Trophoblast cell (in vitro differentiated cells and primary cell): ENCODE measurements around the gene CENPN.

Experiments used
- DNase-seq, 2 donors: peaks; one replicate each; pipeline ENCODE4 v3.0.0-alpha.2; 2016
- H2AFZ ChIP-seq: 2 replicates; pipeline ENCODE4 v1.6.1; 2013; ENCODE audit warnings: low read length, moderate library complexity, mild to moderate bottlenecking; ENCODE audit not compliant: insufficient read depth, poor library complexity
- H2AK5ac ChIP-seq: 2 replicates; pipeline ENCODE4 v1.6.1; 2013; ENCODE audit warnings: mild to moderate bottlenecking, low read length
- H2BK120ac ChIP-seq: 2 replicates; pipeline ENCODE4 v1.6.1; 2013; ENCODE audit warnings: low read length, mild to moderate bottlenecking, moderate library complexity; ENCODE audit not compliant: insufficient read depth, poor library complexity
- H2BK12ac ChIP-seq: 2 replicates; pipeline ENCODE4 v1.6.1; 2013; ENCODE audit warnings: mild to moderate bottlenecking, low read length, moderate library complexity
- H2BK5ac ChIP-seq: 2 replicates; pipeline ENCODE4 v1.6.1; 2013; ENCODE audit warnings: low read length, low read depth, moderate library complexity, mild to moderate bottlenecking; ENCODE audit not compliant: poor library complexity
- H3K14ac ChIP-seq: 2 replicates; pipeline ENCODE4 v1.6.1; 2013; ENCODE audit warnings: mild to moderate bottlenecking, low read length
- H3K18ac ChIP-seq: 2 replicates; pipeline ENCODE4 v1.6.1; 2013; ENCODE audit warnings: mild to moderate bottlenecking, low read length
- H3K23ac ChIP-seq: 2 replicates; pipeline ENCODE4 v1.6.1; 2013; ENCODE audit warnings: low read length
- H3K27ac ChIP-seq: 2 replicates; pipeline ENCODE4 v1.5.1; 2013; ENCODE audit warnings: low read depth, mild to moderate bottlenecking, inconsistent platforms, low read length, moderate library complexity
- H3K27me3 ChIP-seq: 2 replicates; pipeline ENCODE4 v1.6.1; 2013; ENCODE audit warnings: inconsistent platforms, mild to moderate bottlenecking, low read length, moderate library complexity; ENCODE audit not compliant: insufficient read depth
- H3K36me3 ChIP-seq, 2 experiments: 1 replicate in 1 of 2; 2 replicates in 1 of 2; pipeline ENCODE4 v1.6.1; 2013; ENCODE audit warnings: low read length in 2 of 2, mild to moderate bottlenecking in 2 of 2, moderate library complexity in 1 of 2; ENCODE audit not compliant: insufficient read depth in 2 of 2, control insufficient read depth in 1 of 2
- H3K4ac ChIP-seq: 2 replicates; pipeline ENCODE4 v1.6.1; 2013; ENCODE audit warnings: low read depth, mild to moderate bottlenecking, low read length, moderate library complexity
- H3K4me1 ChIP-seq, 2 experiments: 1 replicate in 1 of 2; 2 replicates in 1 of 2; pipeline ENCODE4 v1.6.1; 2013; ENCODE audit warnings: low read length in 2 of 2, mild to moderate bottlenecking in 2 of 2, moderate library complexity in 1 of 2; ENCODE audit not compliant: insufficient read depth in 2 of 2, control insufficient read depth in 1 of 2
- H3K4me2 ChIP-seq: 2 replicates; pipeline ENCODE4 v1.6.1; 2013; ENCODE audit warnings: inconsistent platforms, mild to moderate bottlenecking, low read length, moderate library complexity
- H3K4me3 ChIP-seq: 2 replicates; pipeline ENCODE4 v1.5.1; 2013; ENCODE audit warnings: mild to moderate bottlenecking, low read depth, low read length, inconsistent platforms
- H3K79me1 ChIP-seq: one replicate; pipeline ENCODE4 v1.6.1; 2013; ENCODE audit warnings: low read length
- H3K79me2 ChIP-seq: 2 replicates; pipeline ENCODE4 v1.6.1; 2013; ENCODE audit warnings: low read length, mild to moderate bottlenecking; ENCODE audit not compliant: control insufficient read depth, insufficient read depth, poor library complexity
- H3K9ac ChIP-seq: 2 replicates; pipeline ENCODE4 v1.6.1; 2013; ENCODE audit warnings: mild to moderate bottlenecking, low read length
- H3K9me3 ChIP-seq: 2 replicates; pipeline ENCODE4 v1.6.1; 2013; ENCODE audit warnings: low read depth, mild to moderate bottlenecking, control low read depth, inconsistent platforms, low read length; ENCODE audit not compliant: insufficient read depth
- H4K12ac ChIP-seq: 2 replicates; pipeline ENCODE4 v1.6.1; 2013; ENCODE audit warnings: low read depth, mild to moderate bottlenecking, low read length, moderate library complexity
- H4K8ac ChIP-seq: 2 replicates; pipeline ENCODE4 v1.6.1; 2013; ENCODE audit warnings: low read depth, mild to moderate bottlenecking, low read length, moderate library complexity
- H4K91ac ChIP-seq: one replicate; pipeline ENCODE4 v1.6.1; 2013; ENCODE audit warnings: low read depth, mild to moderate bottlenecking, low read length, moderate library complexity
- WGBS: extraction: QIAGEN DNeasy Blood & Tissue Kit; methylation state at CpG from one replicate; pipeline ENCODE4 v1.1.7; 2013; ENCODE audit warnings: missing lambda C conversion rate; ENCODE audit not compliant: insufficient read length, insufficient coverage; ENCODE audit errors: extremely low coverage; 5-methylcytosine and 5-hydroxymethylcytosine counted together

Gene CENPN

DNA sequence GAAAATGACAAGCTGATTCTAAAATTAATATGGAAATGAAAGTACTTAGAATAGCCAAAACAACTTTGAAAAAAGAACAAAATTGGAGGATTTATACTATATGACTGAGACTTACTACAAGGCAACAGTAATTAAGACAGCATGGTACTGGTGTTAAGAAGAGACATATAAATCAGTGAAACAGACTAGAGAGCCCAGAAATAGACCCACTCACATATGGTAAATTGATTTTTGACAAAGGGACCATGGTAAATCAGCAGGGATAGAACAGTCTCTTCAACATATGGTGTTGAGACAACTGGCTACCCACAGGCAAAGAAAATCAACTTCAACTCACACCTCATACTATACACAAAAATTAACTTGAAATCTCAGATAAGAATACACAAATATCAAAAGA is 13.2 kb upstream of the CENPN start:
- no peak for DNase-seq
- Histone ChIP-seq H3K14ac (no peak overlapping the region), H3K27me3 (no peaks in the 10 kb centered on the region), H3K4me1 (peaks cover 7% of the 10 kb centered on the region in 2 experiments), H3K4me3 (no peak overlapping the region), H2BK120ac (no peak overlapping the region), H2BK12ac (no peak overlapping the region), H3K4me2 (no peak overlapping the region), H3K9ac (no peak overlapping the region), H3K27ac (peak overlapping the region; percentile 81), H2BK5ac (no peak overlapping the region), H4K12ac (no peak overlapping the region), H2AFZ (no peak overlapping the region), H3K36me3 (peaks cover 4 to 7% of the 10 kb centered on the region in 2 experiments), H3K79me2 (peaks cover 7% of the 10 kb centered on the region), H4K91ac (no peak overlapping the region), H2AK5ac (no peak overlapping the region), H3K18ac (no peak overlapping the region), H3K23ac (no peak overlapping the region), H3K9me3 (no peaks in the 10 kb centered on the region), H3K79me1 (peaks cover 5% of the 10 kb centered on the region), H4K8ac (no peak overlapping the region), H3K4ac (no peak overlapping the region)

DNA sequence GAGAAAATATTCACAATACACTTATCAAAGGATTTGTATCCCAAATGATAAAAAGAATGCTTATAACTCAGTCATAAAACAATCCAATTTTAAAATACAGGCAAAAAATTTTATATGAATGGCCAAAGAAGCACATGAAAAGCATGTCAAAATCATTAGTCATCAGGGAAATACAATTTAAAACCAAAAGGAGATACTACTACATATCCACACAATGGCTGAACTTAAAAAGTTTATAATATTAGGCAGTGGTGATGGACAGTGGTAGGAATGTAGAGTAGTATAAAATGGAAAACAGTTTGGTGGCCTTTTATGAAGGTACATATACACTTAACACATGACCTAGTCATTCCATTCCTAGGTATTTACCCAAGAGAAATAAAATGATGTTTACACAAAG is 12.6 kb upstream of the CENPN start:
- DNase-seq = no peak
- H3K27ac ChIP-seq = no peak overlapping the region
- no peak overlapping the region for H2BK12ac ChIP-seq
- no peak overlapping the region for H3K18ac ChIP-seq
- no peak overlapping the region for H3K9ac ChIP-seq
- H4K12ac ChIP-seq = no peak overlapping the region
- H3K27me3 ChIP-seq = no peaks in the 10 kb centered on the region
- H3K79me1 ChIP-seq = peaks cover 5% of the 10 kb centered on the region
- H4K91ac ChIP-seq = no peak overlapping the region
- H2AFZ ChIP-seq = no peak overlapping the region
- no peak overlapping the region for H3K4me2 ChIP-seq
- H3K4me1 ChIP-seq = peaks cover 7% of the 10 kb centered on the region in 2 experiments
- H3K4me3 ChIP-seq = no peak overlapping the region
- peaks cover 4 to 7% of the 10 kb centered on the region in 2 experiments for H3K36me3 ChIP-seq
- H3K79me2 ChIP-seq = peaks cover 7% of the 10 kb centered on the region
- no peaks in the 10 kb centered on the region for H3K9me3 ChIP-seq
- no peak overlapping the region for H2BK5ac ChIP-seq
- no peak overlapping the region for H4K8ac ChIP-seq
- H3K14ac ChIP-seq = no peak overlapping the region
- no peak overlapping the region for H3K4ac ChIP-seq
- H2BK120ac ChIP-seq = no peak overlapping the region
- no peak overlapping the region for H2AK5ac ChIP-seq
- H3K23ac ChIP-seq = no peak overlapping the region

DNA sequence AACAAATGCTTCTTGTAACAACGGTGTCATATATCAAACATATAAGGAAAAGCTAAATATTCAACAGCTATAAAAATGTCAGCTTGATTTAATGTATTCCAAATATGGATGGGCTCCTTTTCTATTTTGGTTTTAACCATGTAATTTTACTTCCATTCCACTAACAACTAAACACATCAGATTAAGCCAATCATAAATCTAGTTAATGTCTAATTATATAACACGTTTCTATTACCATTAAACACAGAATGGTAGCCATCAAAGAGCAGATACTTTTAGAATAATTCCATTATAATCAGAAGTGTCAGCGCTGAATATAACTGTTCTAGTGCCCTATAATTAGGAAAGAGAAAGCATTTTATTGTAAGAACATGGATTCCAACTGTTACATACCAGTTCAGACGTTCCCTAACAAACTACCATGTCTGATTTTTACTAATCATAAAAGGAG is 10.3 kb upstream of the CENPN start:
- no peak overlapping the region for H4K91ac ChIP-seq
- no peak overlapping the region for H2AFZ ChIP-seq
- DNase-seq = no peak
- no peak overlapping the region for H2BK5ac ChIP-seq
- no peak overlapping the region for H3K4ac ChIP-seq
- H4K12ac ChIP-seq = no peak overlapping the region
- no peak overlapping the region for H2BK120ac ChIP-seq
- no peaks in the 10 kb centered on the region for H3K27me3 ChIP-seq
- H3K18ac ChIP-seq = no peak overlapping the region
- 100% methylated on average over 1 of the region's 4 CpGs for WGBS
- no peak overlapping the region for H2AK5ac ChIP-seq
- peaks cover 2% of the 10 kb centered on the region in 2 experiments for H3K4me1 ChIP-seq
- H4K8ac ChIP-seq = no peak overlapping the region
- peaks cover 0 to 3% of the 10 kb centered on the region in 2 experiments for H3K36me3 ChIP-seq
- no peak overlapping the region for H3K14ac ChIP-seq
- H3K79me2 ChIP-seq = peaks cover 4% of the 10 kb centered on the region
- peaks cover 1% of the 10 kb centered on the region for H3K79me1 ChIP-seq
- no peaks in the 10 kb centered on the region for H3K9me3 ChIP-seq
- no peak overlapping the region for H3K4me3 ChIP-seq
- no peak overlapping the region for H3K23ac ChIP-seq
- no peak overlapping the region for H3K4me2 ChIP-seq
- no peak overlapping the region for H3K9ac ChIP-seq
- no peak overlapping the region for H2BK12ac ChIP-seq
- H3K27ac ChIP-seq = no peak overlapping the region

DNA sequence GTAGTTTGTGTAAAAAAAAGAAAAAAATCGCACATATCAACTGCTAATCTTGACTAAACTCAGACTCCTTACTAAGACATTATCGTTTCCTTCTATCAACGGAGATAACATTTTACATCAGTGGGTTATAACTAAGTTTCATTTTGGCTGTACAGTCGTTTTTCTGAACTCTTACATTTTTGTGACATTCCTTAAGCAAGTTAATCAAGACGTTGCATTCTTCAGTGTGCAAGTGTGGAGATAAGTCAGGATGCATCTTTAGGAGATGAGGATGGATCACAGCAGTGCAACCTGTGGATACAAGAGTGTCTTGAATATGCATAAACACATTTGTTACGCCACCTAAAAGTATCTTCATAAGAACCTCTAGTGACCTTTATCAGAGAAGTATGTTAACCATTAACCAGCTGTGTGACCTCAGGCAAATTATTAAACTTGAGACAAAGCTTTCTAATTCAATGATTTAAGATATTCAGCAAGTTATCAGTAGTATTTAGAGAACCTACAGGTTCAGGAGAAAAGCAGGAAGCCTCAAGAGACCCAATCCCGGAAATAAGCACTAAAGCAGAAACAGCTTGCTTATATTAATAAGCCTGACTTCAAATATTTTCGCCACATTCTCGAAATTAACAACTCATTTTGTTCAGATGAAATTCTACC is 9.7 kb upstream of the CENPN start:
- peaks cover 0 to 3% of the 10 kb centered on the region in 2 experiments for H3K36me3 ChIP-seq
- no peak overlapping the region for H4K91ac ChIP-seq
- no peak overlapping the region for H3K4ac ChIP-seq
- peaks cover 1% of the 10 kb centered on the region for H3K79me1 ChIP-seq
- WGBS = no CpG with 5 or more reads among the region's 9 CpGs
- H3K4me1 ChIP-seq = peaks cover 2% of the 10 kb centered on the region in 2 experiments
- no peak overlapping the region for H3K23ac ChIP-seq
- no peak overlapping the region for H3K27ac ChIP-seq
- H2BK5ac ChIP-seq = no peak overlapping the region
- DNase-seq = peak; percentile 70 to 96
- no peak overlapping the region for H3K4me2 ChIP-seq
- no peak overlapping the region for H3K4me3 ChIP-seq
- H3K14ac ChIP-seq = no peak overlapping the region
- no peak overlapping the region for H4K8ac ChIP-seq
- H3K79me2 ChIP-seq = peaks cover 4% of the 10 kb centered on the region
- H3K18ac ChIP-seq = no peak overlapping the region
- no peak overlapping the region for H2AK5ac ChIP-seq
- no peaks in the 10 kb centered on the region for H3K9me3 ChIP-seq
- H3K27me3 ChIP-seq = no peaks in the 10 kb centered on the region
- no peak overlapping the region for H4K12ac ChIP-seq
- no peak overlapping the region for H2BK12ac ChIP-seq
- no peak overlapping the region for H3K9ac ChIP-seq
- H2AFZ ChIP-seq = no peak overlapping the region
- H2BK120ac ChIP-seq = no peak overlapping the region
